H9 (cell line): ENCODE data around the gene CRY2. TPM values are rescaled to one million over a fixed set of nuclear protein-coding genes. Genes with fewer than 3 reads are reported as not detected.
A peak's percentile ranks its signal among the peaks of the same experiment; 100 is the strongest.

ENCODE experiments used
- DNase-seq: peaks from one replicate; pipeline ENCODE4 v3.0.0-alpha.2; 2017
- H2AFZ ChIP-seq: one replicate; pipeline ENCODE4 v1.6.1; 2013; ENCODE audit warnings: mild to moderate bottlenecking, low read length, control low read depth, moderate library complexity
- H2AK5ac ChIP-seq: 2 replicates; pipeline ENCODE4 v1.6.1; 2013; ENCODE audit warnings: low read length, control low read depth, mixed read lengths; ENCODE audit not compliant: insufficient read length
- H2BK120ac ChIP-seq: one replicate; pipeline ENCODE4 v1.6.1; 2013; ENCODE audit warnings: low read depth, mild to moderate bottlenecking, low read length, control low read depth, inconsistent platforms; ENCODE audit not compliant: poor library complexity, severe bottlenecking
- H2BK12ac ChIP-seq: 2 replicates; pipeline ENCODE4 v1.6.1; 2013; ENCODE audit warnings: low read length, control low read depth, mixed read lengths, low read depth; ENCODE audit not compliant: insufficient read length
- H2BK15ac ChIP-seq: 2 replicates; pipeline ENCODE4 v1.6.1; 2013; ENCODE audit warnings: low read depth, low read length, control low read depth
- H2BK20ac ChIP-seq: one replicate; pipeline ENCODE4 v1.6.1; 2013; ENCODE audit warnings: low read depth, mild to moderate bottlenecking, low read length, control low read depth, inconsistent platforms; ENCODE audit not compliant: poor library complexity, severe bottlenecking
- H2BK5ac ChIP-seq: 2 replicates; pipeline ENCODE4 v1.6.1; 2013; ENCODE audit warnings: low read length, control low read depth, mixed read lengths; ENCODE audit not compliant: insufficient read length
- H3K14ac ChIP-seq: 2 replicates; pipeline ENCODE4 v1.6.1; 2013; ENCODE audit warnings: low read length, control low read depth; ENCODE audit not compliant: insufficient read depth
- H3K18ac ChIP-seq: 2 replicates; pipeline ENCODE4 v1.6.1; 2013; ENCODE audit warnings: low read depth, mild to moderate bottlenecking, mixed read lengths, low read length, control low read depth; ENCODE audit not compliant: insufficient read length
- H3K23ac ChIP-seq: 2 replicates; pipeline ENCODE4 v1.6.1; 2013; ENCODE audit warnings: low read length, control low read depth, mixed read lengths, low read depth; ENCODE audit not compliant: insufficient read length
- H3K23me2 ChIP-seq: 2 replicates; pipeline ENCODE4 v1.6.1; 2013; ENCODE audit warnings: low read depth, mild to moderate bottlenecking, mixed read lengths, low read length, control low read depth; ENCODE audit not compliant: insufficient read length, poor library complexity, severe bottlenecking
- H3K27ac ChIP-seq: 2 replicates; pipeline ENCODE4 v1.5.1; 2013; ENCODE audit warnings: low read length, control low read depth, mixed read lengths, low read depth; ENCODE audit not compliant: insufficient read length
- H3K27me3 ChIP-seq: 2 replicates; pipeline ENCODE4 v1.6.1; 2013; ENCODE audit warnings: low read length, control low read depth, inconsistent platforms; ENCODE audit not compliant: insufficient read depth
- H3K4ac ChIP-seq: 2 replicates; pipeline ENCODE4 v1.6.1; 2013; ENCODE audit warnings: low read depth, mild to moderate bottlenecking, control low read depth, inconsistent platforms, low read length, moderate library complexity
- H3K4me1 ChIP-seq: 2 replicates; pipeline ENCODE4 v1.6.1; 2013; ENCODE audit warnings: low read length, control low read depth, inconsistent platforms; ENCODE audit not compliant: insufficient read depth
- H3K4me2 ChIP-seq: 2 replicates; pipeline ENCODE4 v1.6.1; 2013; ENCODE audit warnings: low read length, control low read depth, mixed read lengths; ENCODE audit not compliant: insufficient read length, insufficient read depth
- H3K56ac ChIP-seq: 2 replicates; pipeline ENCODE4 v1.6.1; 2013; ENCODE audit warnings: low read depth, mild to moderate bottlenecking, mixed read lengths, low read length, control low read depth; ENCODE audit not compliant: insufficient read length
- H3K79me1 ChIP-seq: 2 replicates; pipeline ENCODE4 v1.6.1; 2013; ENCODE audit warnings: low read depth, mild to moderate bottlenecking, moderate library complexity, low read length, control low read depth, inconsistent platforms; ENCODE audit not compliant: insufficient read depth, poor library complexity, severe bottlenecking
- H3K79me2 ChIP-seq: 2 replicates; pipeline ENCODE4 v1.6.1; 2013; ENCODE audit warnings: low read length, control low read depth, inconsistent platforms; ENCODE audit not compliant: insufficient read depth
- H3K9ac ChIP-seq: 2 replicates; pipeline ENCODE4 v1.6.1; 2013; ENCODE audit warnings: low read length, control low read depth, mixed read lengths; ENCODE audit not compliant: insufficient read length; ENCODE audit errors: extremely low read depth
- H3K9me3 ChIP-seq: one replicate; pipeline ENCODE4 v1.6.1; 2013; ENCODE audit warnings: low read depth, low read length, inconsistent platforms; ENCODE audit not compliant: control insufficient read depth
- H3T11ph ChIP-seq: one replicate; pipeline ENCODE4 v1.6.1; 2013; ENCODE audit warnings: mild to moderate bottlenecking, low read length, control low read depth, inconsistent platforms
- H4K20me1 ChIP-seq: one replicate; pipeline ENCODE4 v1.6.1; 2013; ENCODE audit not compliant: control insufficient read depth, insufficient read length, insufficient read depth
- H4K5ac ChIP-seq: 2 replicates; pipeline ENCODE4 v1.6.1; 2013; ENCODE audit warnings: low read depth, mild to moderate bottlenecking, mixed read lengths, low read length, control low read depth; ENCODE audit not compliant: insufficient read length
- H4K8ac ChIP-seq: replicated peaks from 2 replicates; pipeline ENCODE4 v1.6.1; 2013; ENCODE audit warnings: low read length, control low read depth, mixed read lengths, low read depth; ENCODE audit not compliant: insufficient read length
- H4K91ac ChIP-seq: 2 replicates; pipeline ENCODE4 v1.6.1; 2013; ENCODE audit warnings: low read depth, mild to moderate bottlenecking, moderate library complexity, mixed read lengths, low read length, control low read depth; ENCODE audit not compliant: insufficient read length
- H3K27ac Mint-ChIP-seq, 3 experiments: 2 replicates in 2 of 3; 3 replicates in 1 of 3; pipeline ENCODE4 v1.8.0; 2020 to 2021; ENCODE audit warnings: mixed read lengths in 3 of 3, mild to moderate bottlenecking in 1 of 3, moderate library complexity in 1 of 3
- H3K27me3 Mint-ChIP-seq: 2 replicates; pipeline ENCODE4 v1.8.0; 2021; ENCODE audit warnings: low read depth, mild to moderate bottlenecking, moderate library complexity, mixed read lengths
- H3K36me3 Mint-ChIP-seq, 3 experiments: 2 replicates in 2 of 3; 3 replicates in 1 of 3; pipeline ENCODE4 v1.8.0; 2020 to 2021; ENCODE audit warnings: low read depth in 3 of 3, mixed read lengths in 3 of 3; ENCODE audit not compliant: insufficient read depth in 1 of 3
- H3K4me1 Mint-ChIP-seq, 2 experiments: 2 replicates each; pipeline ENCODE4 v1.8.0; 2020; ENCODE audit warnings: mixed read lengths in 2 of 2
- H3K4me3 Mint-ChIP-seq, 2 experiments: 2 replicates in 1 of 2; 3 replicates in 1 of 2; pipeline ENCODE4 v1.8.0; 2020 to 2021; ENCODE audit warnings: mild to moderate bottlenecking in 2 of 2, mixed read lengths in 2 of 2, moderate library complexity in 1 of 2
- H3K9me3 Mint-ChIP-seq, 2 experiments: 2 replicates in 1 of 2; 3 replicates in 1 of 2; pipeline ENCODE4 v1.8.0; 2020; ENCODE audit warnings: mild to moderate bottlenecking in 2 of 2, mixed read lengths in 2 of 2, moderate library complexity in 1 of 2
- WGBS: extraction: QIAGEN DNeasy Blood & Tissue Kit; methylation state at CpG from one replicate; pipeline ENCODE4 v1.1.7; 2013; ENCODE audit warnings: missing lambda C conversion rate, low lambda C conversion rate, mixed read lengths; ENCODE audit not compliant: insufficient read length; ENCODE audit errors: extremely low coverage; 5-methylcytosine and 5-hydroxymethylcytosine counted together
- total RNA-seq: library from RNA; stranded (reverse); gene quantifications from 2 replicates; pipeline ENCODE4 v1.2.1, GENCODE V29; 2021
- TF ChIP-seq, protein P1 (sequence below): fragments of 200-600 bp; sonication (generic); conservative IDR thresholded peaks from 3 replicates; pipeline ENCODE4 v1.8.0; 2021; ENCODE audit warnings: antibody characterized with exemption, mild to moderate bottlenecking

The CRY2 gene
- total RNA-seq, 1 experiment from 2014 or later: 14.4 TPM

- H2BK120ac ChIP-seq: no peak overlapping the region
- H3T11ph ChIP-seq: no peak overlapping the region
- H3K4me1 ChIP-seq: no peaks in the 10 kb centered on the region
- H3K27ac Mint-ChIP-seq: peak overlapping the region in 1 of 3 experiments; percentile 81; a peak in 2 of 7 replicates
- TF ChIP-seq, protein P1, sequence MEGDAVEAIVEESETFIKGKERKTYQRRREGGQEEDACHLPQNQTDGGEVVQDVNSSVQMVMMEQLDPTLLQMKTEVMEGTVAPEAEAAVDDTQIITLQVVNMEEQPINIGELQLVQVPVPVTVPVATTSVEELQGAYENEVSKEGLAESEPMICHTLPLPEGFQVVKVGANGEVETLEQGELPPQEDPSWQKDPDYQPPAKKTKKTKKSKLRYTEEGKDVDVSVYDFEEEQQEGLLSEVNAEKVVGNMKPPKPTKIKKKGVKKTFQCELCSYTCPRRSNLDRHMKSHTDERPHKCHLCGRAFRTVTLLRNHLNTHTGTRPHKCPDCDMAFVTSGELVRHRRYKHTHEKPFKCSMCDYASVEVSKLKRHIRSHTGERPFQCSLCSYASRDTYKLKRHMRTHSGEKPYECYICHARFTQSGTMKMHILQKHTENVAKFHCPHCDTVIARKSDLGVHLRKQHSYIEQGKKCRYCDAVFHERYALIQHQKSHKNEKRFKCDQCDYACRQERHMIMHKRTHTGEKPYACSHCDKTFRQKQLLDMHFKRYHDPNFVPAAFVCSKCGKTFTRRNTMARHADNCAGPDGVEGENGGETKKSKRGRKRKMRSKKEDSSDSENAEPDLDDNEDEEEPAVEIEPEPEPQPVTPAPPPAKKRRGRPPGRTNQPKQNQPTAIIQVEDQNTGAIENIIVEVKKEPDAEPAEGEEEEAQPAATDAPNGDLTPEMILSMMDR: no peak
- H3K27me3 ChIP-seq: no peaks in the 10 kb centered on the region; the same call in 1 of the 2 replicates
- no peaks in the 10 kb centered on the region for H4K20me1 ChIP-seq
- H2BK5ac ChIP-seq: no peak overlapping the region
- no peak overlapping the region for H3K4ac ChIP-seq
- H2AFZ ChIP-seq: no peak overlapping the region
- H3K4me3 Mint-ChIP-seq: no peak overlapping the region; a peak in 1 of 5 replicates
- peaks cover 6% of the 10 kb centered on the region for H3K27me3 Mint-ChIP-seq
- H3K79me2 ChIP-seq: no peaks in the 10 kb centered on the region
- no peak overlapping the region for H2BK15ac ChIP-seq
- no peak overlapping the region for H3K56ac ChIP-seq
- no peak overlapping the region; the same call in 1 of the 2 replicates for H3K14ac ChIP-seq
- no peak for DNase-seq
- no peak overlapping the region for H2BK20ac ChIP-seq
- WGBS: no CpG with 5 or more reads among the region's 15 CpGs
- peaks cover 8% of the 10 kb centered on the region for H3K23me2 ChIP-seq
- H3K9me3 Mint-ChIP-seq: no peaks in the 10 kb centered on the region
- no peak overlapping the region for H2BK12ac ChIP-seq
- no peak overlapping the region for H3K4me2 ChIP-seq
- no peaks in the 10 kb centered on the region for H3K79me1 ChIP-seq
- H3K27ac ChIP-seq: no peak overlapping the region
- no peak overlapping the region for H4K91ac ChIP-seq
- H3K23ac ChIP-seq: no peak overlapping the region
- H3K36me3 Mint-ChIP-seq: peaks cover 10 to 33% (median 19%) of the 10 kb centered on the region in 3 experiments
- H3K9me3 ChIP-seq: no peaks in the 10 kb centered on the region
- H3K4me1 Mint-ChIP-seq: peaks cover 10 to 11% of the 10 kb centered on the region in 2 experiments
- H2AK5ac ChIP-seq: no peak overlapping the region
- no peak overlapping the region for H3K9ac ChIP-seq
- H4K5ac ChIP-seq: no peak overlapping the region
- H3K18ac ChIP-seq: no peak overlapping the region
- no peak overlapping the region for H4K8ac ChIP-seq
Observed at GRCh38 chr11:45904309-45904915, 57.1 kb downstream of the CRY2 start.
